Central memory CD8-positive, alpha-beta T cell (primary cell): Measurements from ENCODE around the gene XAB2.
"Not testable (repeated sequence)": the region's sequence is repeated elsewhere in the genome, so short reads cannot be mapped to it uniquely, and the experiment has no call there.

Source experiments
- ATAC-seq: fragments of 150-1000 bp; cut with Tn5 transposase; replicated peaks from 2 replicates; pipeline ENCODE4 v1.10.0; 2022; ENCODE audit warnings: mild to moderate bottlenecking, moderate FRiP score, moderate number of reproducible peaks; ENCODE audit not compliant: poor library complexity, severe bottlenecking; ENCODE audit errors: extremely low read depth
- DNase-seq, 2 donors: peaks; one replicate each; pipeline ENCODE4 v3.0.0; 2021; ENCODE audit warnings: low spot score in 2 of 2
- H3K27ac Mint-ChIP-seq: one replicate; pipeline ENCODE4 v1.8.0; 2022; ENCODE audit warnings: low read depth, mild to moderate bottlenecking, moderate library complexity, mixed read lengths
- H3K27me3 Mint-ChIP-seq: one replicate; pipeline ENCODE4 v1.8.0; 2022; ENCODE audit warnings: mixed read lengths
- H3K36me3 Mint-ChIP-seq: one replicate; pipeline ENCODE4 v1.8.0; 2022; ENCODE audit warnings: mild to moderate bottlenecking, moderate library complexity, mixed read lengths; ENCODE audit not compliant: insufficient read depth
- H3K4me1 Mint-ChIP-seq: one replicate; pipeline ENCODE4 v1.8.0; 2022; ENCODE audit warnings: mixed read lengths
- H3K4me3 Mint-ChIP-seq: one replicate; pipeline ENCODE4 v1.8.0; 2022; ENCODE audit warnings: mild to moderate bottlenecking, moderate library complexity, mixed read lengths
- H3K9me3 Mint-ChIP-seq: one replicate; pipeline ENCODE4 v1.8.0; 2022; ENCODE audit warnings: mixed read lengths

The XAB2 gene

GRCh38 chr19:7645163-7645562, 15.8 kb upstream of the XAB2 start:
- ATAC-seq (no peak), DNase-seq (no peak)
- Mint-ChIP-seq H3K36me3 (peaks cover 20% of the 10 kb centered on the region), H3K9me3 (no peaks in the 10 kb centered on the region), H3K27ac (no peak overlapping the region), H3K27me3 (no peaks in the 10 kb centered on the region), H3K4me3 (no peak overlapping the region), H3K4me1 (peaks cover 2% of the 10 kb centered on the region)

DNA sequence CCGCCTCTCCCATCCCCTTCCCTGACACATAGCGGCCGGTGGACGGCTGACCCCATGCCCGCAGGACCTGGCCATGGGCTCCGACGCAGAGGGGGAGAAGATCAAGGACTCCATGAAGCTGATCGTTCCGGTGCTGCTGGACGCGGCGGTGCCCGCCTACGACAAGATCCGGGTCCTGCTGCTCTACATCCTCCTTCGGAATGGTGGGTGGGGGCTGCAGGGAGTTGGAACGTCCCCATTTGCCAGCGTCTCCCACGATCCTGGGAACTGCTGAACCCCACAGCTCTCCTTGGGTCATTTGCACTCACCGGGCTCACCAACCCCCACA, 15.2 kb upstream of the XAB2 start:
- DNase-seq (no peak), ATAC-seq (no peak)
- no peaks in the 10 kb centered on the region for H3K27me3 Mint-ChIP-seq
- no peak overlapping the region for H3K27ac Mint-ChIP-seq
- peaks cover 18% of the 10 kb centered on the region for H3K36me3 Mint-ChIP-seq
- no peak overlapping the region for H3K4me3 Mint-ChIP-seq
- no peaks in the 10 kb centered on the region for H3K9me3 Mint-ChIP-seq
- peaks cover 9% of the 10 kb centered on the region for H3K4me1 Mint-ChIP-seq

GRCh38 chr19:7643629-7644549, 14.5 kb upstream of the XAB2 start:
- ATAC-seq, H3K9me3 Mint-ChIP-seq, H3K4me3 Mint-ChIP-seq, DNase-seq, H3K27me3 Mint-ChIP-seq: not testable (repeated sequence)
- H3K27ac Mint-ChIP-seq = peak overlapping the region; percentile 77
- H3K36me3 Mint-ChIP-seq = peaks cover 17% of the 10 kb centered on the region
- H3K4me1 Mint-ChIP-seq = peaks cover 15% of the 10 kb centered on the region

- H3K9me3 Mint-ChIP-seq = no peaks in the 10 kb centered on the region
- H3K36me3 Mint-ChIP-seq = peaks cover 15% of the 10 kb centered on the region
- H3K27me3 Mint-ChIP-seq = no peaks in the 10 kb centered on the region
- H3K4me1 Mint-ChIP-seq = peaks cover 22% of the 10 kb centered on the region
- H3K27ac Mint-ChIP-seq = peak overlapping the region; percentile 77
- ATAC-seq (no peak), DNase-seq (no peak)
- H3K4me3 Mint-ChIP-seq = no peak overlapping the region
These were observed 13.7 kb upstream of the XAB2 start for GRCh38 chr19:7643031-7643415.

DNA sequence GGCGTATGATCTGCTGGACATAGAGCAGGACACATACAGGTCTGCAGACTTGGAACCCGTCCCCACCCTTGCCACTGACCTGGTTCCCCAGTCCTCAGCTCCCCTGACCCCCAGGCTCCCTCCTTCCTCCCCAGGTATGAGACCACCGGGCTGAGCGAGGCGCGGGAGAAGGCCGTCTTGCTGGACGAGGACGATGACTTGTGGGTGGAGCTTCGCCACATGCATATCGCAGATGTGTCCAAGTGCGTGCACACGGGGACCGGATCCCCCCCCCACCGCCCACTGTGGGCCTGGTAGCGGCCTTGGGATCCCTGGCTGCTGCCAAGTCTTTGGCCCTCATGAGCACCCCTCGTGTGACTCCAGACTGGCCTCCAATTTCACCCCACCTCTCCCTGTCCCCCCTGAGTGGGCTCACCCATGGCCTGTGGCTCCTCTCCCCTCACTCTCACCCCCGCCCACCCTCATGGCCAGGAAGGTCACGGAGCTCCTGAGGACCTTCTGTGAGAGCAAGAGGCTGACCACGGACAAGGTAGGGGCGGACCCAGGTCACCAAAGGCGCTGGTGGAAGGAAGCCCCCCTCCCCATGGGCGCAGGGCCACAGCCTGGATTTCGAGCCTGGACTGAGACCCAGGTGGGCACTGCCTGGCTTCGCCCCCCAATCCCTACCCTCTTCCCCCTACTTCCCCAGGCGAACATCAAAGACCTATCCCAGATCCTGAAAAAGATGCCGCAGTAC, 13.1 kb upstream of the XAB2 start:
- Mint-ChIP-seq H3K27ac (no peak overlapping the region), H3K4me3 (no peak overlapping the region), H3K27me3 (no peaks in the 10 kb centered on the region), H3K9me3 (no peaks in the 10 kb centered on the region), H3K4me1 (peaks cover 27% of the 10 kb centered on the region), H3K36me3 (peaks cover 18% of the 10 kb centered on the region)
- ATAC-seq (no peak), DNase-seq (no peak)

DNA sequence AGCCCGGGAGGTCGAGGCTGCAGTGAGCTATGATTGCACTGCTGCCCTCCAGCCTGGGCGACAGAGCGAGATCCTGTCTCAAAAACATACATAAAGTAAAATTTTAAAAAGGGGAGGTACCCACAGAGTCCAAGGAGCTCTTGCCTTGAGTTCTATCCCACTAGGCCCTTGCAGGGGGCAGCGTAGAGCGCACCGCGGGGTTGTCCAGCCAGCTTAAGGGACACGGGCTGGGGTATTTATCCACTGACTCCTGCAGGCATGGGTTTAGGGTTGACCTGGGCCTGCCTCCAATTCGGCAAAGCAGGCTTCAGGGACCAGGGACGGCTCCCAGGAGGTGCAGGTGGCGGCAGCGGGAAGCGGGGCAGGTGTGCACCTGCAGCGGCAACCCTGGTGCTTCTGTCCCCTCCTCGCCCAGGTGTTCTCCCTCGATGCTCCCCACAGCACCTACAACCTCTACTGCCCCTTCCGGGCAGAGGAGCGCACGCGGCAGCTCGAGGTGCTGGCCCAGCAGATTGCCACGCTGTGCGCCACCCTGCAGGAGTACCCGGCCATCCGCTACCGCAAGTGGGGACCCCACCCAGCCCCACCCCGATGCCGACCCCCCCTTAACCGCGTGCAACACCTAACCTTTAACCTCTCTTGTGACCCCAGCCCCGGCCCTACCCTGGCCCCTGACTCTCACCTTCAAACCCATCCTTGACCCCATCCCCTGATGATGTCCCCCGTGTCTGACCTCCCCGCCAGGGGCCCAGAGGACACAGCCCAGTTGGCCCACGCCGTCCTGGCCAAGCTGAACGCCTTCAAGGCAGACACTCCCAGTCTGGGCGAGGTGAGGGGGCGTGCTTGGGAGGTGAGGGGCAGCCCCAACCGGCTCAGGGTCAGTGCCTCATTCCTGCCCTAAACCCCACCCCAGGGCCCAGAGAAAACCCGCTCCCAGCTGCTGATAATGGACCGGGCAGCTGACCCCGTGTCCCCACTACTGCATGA, 12.2 kb upstream of the XAB2 start:
- no peak for DNase-seq
- Mint-ChIP-seq H3K27me3 (no peaks in the 10 kb centered on the region), H3K4me3 (no peak overlapping the region), H3K36me3 (peaks cover 21% of the 10 kb centered on the region), H3K4me1 (peaks cover 28% of the 10 kb centered on the region), H3K9me3 (no peaks in the 10 kb centered on the region), H3K27ac (no peak overlapping the region)
- ATAC-seq = no peak

- ATAC-seq = no peak
- no peak overlapping the region for H3K4me3 Mint-ChIP-seq
These were observed 11.5 kb upstream of the XAB2 start for GRCh38 chr19:7640803-7641202.

DNA sequence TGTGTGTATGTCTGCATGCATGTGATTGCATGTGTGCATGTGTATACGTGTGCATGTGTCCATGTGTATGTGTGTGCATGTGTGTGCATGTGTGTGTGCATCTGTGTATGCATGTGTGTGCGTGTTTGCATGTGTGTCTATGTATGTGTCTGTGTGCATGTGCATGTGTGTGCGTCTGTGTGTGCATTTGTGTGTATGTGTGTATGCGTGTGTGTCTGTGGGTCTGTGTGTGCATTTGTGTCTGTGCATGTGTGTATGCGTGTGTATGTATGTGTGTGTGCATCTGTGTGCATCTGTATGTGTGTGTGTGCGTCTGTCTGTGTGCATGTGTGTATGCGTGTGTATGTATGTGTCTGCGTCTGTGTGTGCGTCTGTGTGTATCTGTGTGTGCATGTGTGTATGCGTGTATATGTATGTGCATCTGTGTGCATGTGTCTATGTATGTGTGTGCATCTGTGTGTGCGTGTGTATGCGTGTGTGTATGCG, 10.6 kb upstream of the XAB2 start:
- Mint-ChIP-seq H3K4me1 (peaks cover 29% of the 10 kb centered on the region), H3K27me3 (no peaks in the 10 kb centered on the region), H3K4me3 (peak overlapping the region; percentile 6), H3K27ac (no peak overlapping the region), H3K9me3 (no peaks in the 10 kb centered on the region), H3K36me3 (peaks cover 16% of the 10 kb centered on the region)
- DNase-seq (no peak), ATAC-seq (no peak)

More at GRCh38 chr19:7640803-7641202, 11.5 kb upstream of the XAB2 start:
- no peak for DNase-seq
- no peaks in the 10 kb centered on the region for H3K27me3 Mint-ChIP-seq
- H3K36me3 Mint-ChIP-seq = peaks cover 20% of the 10 kb centered on the region
- peaks cover 28% of the 10 kb centered on the region for H3K4me1 Mint-ChIP-seq
- no peak overlapping the region for H3K27ac Mint-ChIP-seq
- H3K9me3 Mint-ChIP-seq = no peaks in the 10 kb centered on the region

GRCh38 chr19:7638802-7639465, 9.6 kb upstream of the XAB2 start:
- peaks cover 13% of the 10 kb centered on the region for H3K36me3 Mint-ChIP-seq
- peak overlapping the region; percentile 6 for H3K4me3 Mint-ChIP-seq
- H3K4me1 Mint-ChIP-seq = peaks cover 39% of the 10 kb centered on the region
- DNase-seq = no peak
- H3K27ac Mint-ChIP-seq = no peak overlapping the region
- H3K9me3 Mint-ChIP-seq = no peaks in the 10 kb centered on the region
- no peak for ATAC-seq
- no peaks in the 10 kb centered on the region for H3K27me3 Mint-ChIP-seq

GRCh38 chr19:7637374-7638256, 8.3 kb upstream of the XAB2 start:
- no peaks in the 10 kb centered on the region for H3K27me3 Mint-ChIP-seq
- H3K27ac Mint-ChIP-seq = peak overlapping the region; percentile 90
- ATAC-seq (peak; percentile 30), DNase-seq (no peak)
- H3K9me3 Mint-ChIP-seq = no peaks in the 10 kb centered on the region
- H3K4me3 Mint-ChIP-seq = peak overlapping the region; percentile 85
- H3K4me1 Mint-ChIP-seq = peaks cover 39% of the 10 kb centered on the region
- peaks cover 15% of the 10 kb centered on the region for H3K36me3 Mint-ChIP-seq

- Mint-ChIP-seq H3K27me3 (no peaks in the 10 kb centered on the region), H3K36me3 (peaks cover 13% of the 10 kb centered on the region), H3K4me3 (peak within 1 kb of the TSS; percentile 85), H3K4me1 (peaks cover 39% of the 10 kb centered on the region), H3K9me3 (no peaks in the 10 kb centered on the region), H3K27ac (peak within 1 kb of the TSS; percentile 90)
- DNase-seq (peak; percentile 84 to 89), ATAC-seq (peak; percentile 91)
These were observed 7.5 kb upstream of the XAB2 start, which contains the start of gene STXBP2 for GRCh38 chr19:7636691-7637373. STXBP2 (plus strand) TSS chr19:7637110; CDS start chr19:7637150, 40 bp downstream.
